Measurements from ENCODE around the gene CHD2. TPM values are rescaled to one million over a fixed set of nuclear protein-coding genes. Genes with fewer than 3 reads are reported as not detected.
A peak's percentile ranks its signal among the peaks of the same experiment; 100 is the strongest.

The CHD2 gene
- total RNA-seq, 1 experiment from 2014 or later: 82.6 TPM

DNA sequence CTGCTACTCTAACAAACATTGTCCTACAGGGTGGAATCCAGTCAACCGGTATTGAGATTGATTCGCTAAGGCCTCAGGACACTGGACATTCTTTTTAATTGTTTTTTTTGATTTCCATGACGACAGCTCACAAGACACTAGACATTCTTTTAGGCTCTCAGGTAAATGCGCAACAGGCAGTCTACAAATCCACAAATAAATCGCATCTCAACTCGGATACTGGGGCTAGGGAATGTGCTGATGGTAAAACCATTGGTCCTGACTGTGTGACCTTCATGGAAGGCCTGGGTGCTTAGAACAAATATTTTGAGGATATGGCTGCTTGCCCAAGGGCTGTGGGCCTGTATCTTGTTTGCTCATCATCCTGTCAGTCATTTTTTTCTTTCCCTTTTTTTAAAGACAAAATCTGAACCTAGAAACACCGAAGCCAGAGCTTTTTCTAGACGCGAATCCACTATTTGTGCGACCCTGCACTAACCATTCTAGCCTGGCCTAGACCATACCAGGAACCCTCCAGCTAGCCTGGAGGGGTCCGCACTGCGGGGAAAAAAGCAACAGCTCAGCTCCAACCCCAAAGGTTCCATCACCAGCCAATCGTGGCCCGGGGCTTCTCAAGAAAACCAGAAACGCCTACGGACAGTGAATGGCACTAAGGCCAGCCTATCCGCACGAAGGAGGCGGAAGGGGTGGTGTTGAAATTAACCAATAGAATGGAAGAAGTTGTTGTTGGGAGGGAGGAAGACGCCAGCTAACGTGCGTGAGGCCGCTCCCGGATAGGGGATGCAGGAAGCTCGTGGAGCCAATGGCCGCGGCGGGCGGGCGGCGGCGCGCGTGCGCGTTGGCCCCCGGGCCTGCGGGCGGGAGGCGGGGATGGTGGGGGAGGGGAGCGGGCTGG, 18.1 kb upstream of the CHD2 start:
- peaks cover 17% of the 10 kb centered on the region for H3K4me1 ChIP-seq
- no peaks in the 10 kb centered on the region for H3K27me3 ChIP-seq
- H3K4me3 ChIP-seq: peak overlapping the region; percentile 97
- DNase-seq: peak; percentile 100
- H3K27ac ChIP-seq: peak overlapping the region; percentile 67
- no peaks in the 10 kb centered on the region for H3K9me3 ChIP-seq (replicated peaks)
- H3K36me3 ChIP-seq: peaks cover 35% of the 10 kb centered on the region

DNA sequence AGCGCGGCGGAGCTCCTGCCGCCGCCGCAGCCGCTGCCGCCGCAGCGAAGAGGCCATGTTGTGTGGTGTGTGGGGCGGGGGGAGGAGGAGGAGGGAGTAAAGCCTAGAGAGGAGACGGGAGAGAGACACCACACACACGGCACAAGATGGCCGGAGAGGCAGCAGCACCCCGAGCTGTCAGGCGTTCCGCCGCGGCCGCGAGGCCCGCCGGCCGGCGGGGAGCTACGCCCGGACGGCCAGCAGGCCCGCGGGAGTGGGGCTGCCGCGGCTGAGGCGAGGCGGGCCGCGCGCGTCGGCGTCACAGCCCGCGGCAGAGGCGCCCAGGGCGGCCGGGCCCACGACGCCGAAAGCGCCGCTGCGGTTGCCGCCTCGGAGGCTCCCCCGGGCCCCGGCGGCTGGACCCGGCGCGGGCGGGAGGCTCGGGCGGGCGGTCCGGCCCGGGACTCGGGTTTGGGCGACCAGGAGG, 17.4 kb upstream of the CHD2 start:
- Histone ChIP-seq H3K4me3 (peak overlapping the region; percentile 97), H3K4me1 (peaks cover 17% of the 10 kb centered on the region), H3K36me3 (peaks cover 42% of the 10 kb centered on the region), H3K27me3 (no peaks in the 10 kb centered on the region), H3K9me3 (replicated peaks) (no peaks in the 10 kb centered on the region), H3K27ac (peak overlapping the region; percentile 90)
- DNase-seq: no peak

GRCh38 chr15:92883163-92883875, 16.8 kb upstream of the CHD2 start:
- peaks cover 17% of the 10 kb centered on the region for H3K4me1 ChIP-seq
- H3K36me3 ChIP-seq: peaks cover 48% of the 10 kb centered on the region
- DNase-seq: peak; percentile 43 to 55
- no peaks in the 10 kb centered on the region for H3K9me3 ChIP-seq (replicated peaks)
- no peaks in the 10 kb centered on the region for H3K27me3 ChIP-seq
- H3K27ac ChIP-seq: peak overlapping the region; percentile 90
- peak overlapping the region; percentile 97 for H3K4me3 ChIP-seq

DNA sequence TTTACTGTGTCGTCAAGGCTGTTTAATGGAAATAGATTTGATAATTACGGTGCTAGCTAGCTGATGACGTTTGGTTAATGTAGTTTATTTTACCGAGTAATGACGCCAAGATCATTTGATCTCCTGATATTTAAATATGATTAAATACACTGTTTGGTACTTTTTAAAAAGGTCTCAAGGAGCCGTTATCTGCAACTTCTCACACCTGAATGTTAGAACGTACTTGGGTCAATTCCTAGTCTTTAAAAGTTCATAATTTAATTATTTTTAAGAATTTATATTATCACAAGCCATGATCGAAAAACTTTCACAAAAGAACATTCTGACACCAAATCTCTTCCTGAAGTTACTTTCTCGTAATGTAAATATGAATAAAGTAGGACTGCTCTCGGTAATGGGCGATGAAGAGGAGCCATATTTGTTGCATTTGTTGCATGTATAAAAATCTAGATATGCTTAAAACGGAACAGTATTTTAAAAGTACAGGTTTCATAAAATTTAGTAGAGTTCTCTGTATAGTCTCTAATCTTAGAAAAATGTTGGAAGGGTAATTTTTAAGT, 16.2 kb upstream of the CHD2 start:
- H3K9me3 ChIP-seq (replicated peaks): no peaks in the 10 kb centered on the region
- no peaks in the 10 kb centered on the region for H3K27me3 ChIP-seq
- H3K36me3 ChIP-seq: peaks cover 55% of the 10 kb centered on the region
- DNase-seq: peak in 1 of 2 experiments; percentile 48
- H3K4me1 ChIP-seq: peaks cover 17% of the 10 kb centered on the region
- H3K4me3 ChIP-seq: peak overlapping the region; percentile 97
- H3K27ac ChIP-seq: peak overlapping the region; percentile 90

GRCh38 chr15:92884436-92885223, 15.5 kb upstream of the CHD2 start:
- peaks cover 59% of the 10 kb centered on the region for H3K36me3 ChIP-seq
- peak in 1 of 2 experiments; percentile 48 for DNase-seq
- peaks cover 17% of the 10 kb centered on the region for H3K4me1 ChIP-seq
- peak overlapping the region; percentile 97 for H3K4me3 ChIP-seq
- no peaks in the 10 kb centered on the region for H3K9me3 ChIP-seq (replicated peaks)
- H3K27me3 ChIP-seq: no peaks in the 10 kb centered on the region
- H3K27ac ChIP-seq: peak overlapping the region; percentile 90

DNA sequence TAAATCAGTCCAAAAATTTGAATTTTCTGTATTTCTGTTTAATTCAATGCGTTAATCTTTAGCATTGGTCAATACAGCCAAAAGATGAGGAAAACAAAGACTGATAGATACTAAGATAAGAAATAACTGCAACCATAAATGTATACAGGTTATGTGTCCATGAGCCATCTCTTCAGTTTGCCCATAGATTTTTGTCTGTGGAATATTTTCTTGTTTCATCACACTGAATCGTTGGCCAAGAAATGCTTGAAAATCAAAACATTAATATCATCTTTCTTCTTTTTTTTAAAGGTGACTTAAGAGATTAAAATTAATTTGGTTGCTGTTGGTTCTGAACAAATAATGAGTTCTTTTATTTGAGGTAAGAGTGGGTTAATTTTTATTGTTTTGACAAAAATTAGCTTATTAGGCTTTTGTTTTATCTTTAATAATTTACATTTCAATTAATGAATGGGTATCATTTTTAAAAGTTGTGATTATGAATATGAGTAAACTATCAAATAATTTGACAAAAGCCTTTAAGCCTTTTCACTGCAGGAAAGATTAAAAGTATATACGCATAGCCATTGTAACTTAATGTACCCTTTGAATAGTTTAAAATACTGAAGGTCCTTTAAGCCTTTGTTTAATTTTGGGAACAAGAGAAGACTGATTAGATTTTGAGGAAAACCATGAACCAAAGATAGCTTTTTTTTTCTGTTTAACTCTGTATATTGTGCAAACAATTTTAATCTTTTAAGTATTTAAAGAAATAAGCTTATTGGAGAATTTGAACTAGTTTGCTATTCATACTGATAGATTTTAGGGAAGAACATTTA, 14.7 kb upstream of the CHD2 start:
- no peak for DNase-seq
- peaks cover 17% of the 10 kb centered on the region for H3K4me1 ChIP-seq
- peak overlapping the region; percentile 97 for H3K4me3 ChIP-seq
- H3K36me3 ChIP-seq: peaks cover 65% of the 10 kb centered on the region
- H3K27ac ChIP-seq: peak overlapping the region; percentile 90
- H3K27me3 ChIP-seq: no peaks in the 10 kb centered on the region
- no peaks in the 10 kb centered on the region for H3K9me3 ChIP-seq (replicated peaks)

DNA sequence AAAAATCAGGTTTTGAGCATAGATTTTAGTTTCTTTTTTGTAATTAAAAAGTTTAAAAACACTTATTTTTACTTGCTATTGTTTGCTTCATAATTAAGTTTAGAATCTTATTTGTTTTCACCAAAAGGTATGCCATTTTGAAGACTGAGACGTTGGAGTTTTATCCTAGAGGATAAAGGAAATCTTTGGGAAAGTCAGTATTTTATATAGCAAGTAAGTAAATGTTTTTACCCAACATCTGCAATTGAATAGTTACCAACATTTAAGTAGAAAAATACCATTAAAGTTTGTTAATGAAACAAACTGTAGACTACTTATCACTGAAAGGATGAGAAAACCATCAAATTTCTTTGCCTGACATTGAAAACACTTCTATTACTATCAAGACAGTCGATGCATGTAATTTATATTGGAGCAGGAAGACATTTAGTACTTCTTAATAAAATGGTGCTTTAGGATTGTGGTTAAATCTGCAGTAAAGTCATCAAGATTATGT, 14.0 kb upstream of the CHD2 start:
- DNase-seq: no peak
- H3K36me3 ChIP-seq: peaks cover 72% of the 10 kb centered on the region
- no peaks in the 10 kb centered on the region for H3K27me3 ChIP-seq
- H3K4me3 ChIP-seq: peak overlapping the region; percentile 97
- peaks cover 17% of the 10 kb centered on the region for H3K4me1 ChIP-seq
- no peak overlapping the region for H3K27ac ChIP-seq
- H3K9me3 ChIP-seq (replicated peaks): no peaks in the 10 kb centered on the region

DNA sequence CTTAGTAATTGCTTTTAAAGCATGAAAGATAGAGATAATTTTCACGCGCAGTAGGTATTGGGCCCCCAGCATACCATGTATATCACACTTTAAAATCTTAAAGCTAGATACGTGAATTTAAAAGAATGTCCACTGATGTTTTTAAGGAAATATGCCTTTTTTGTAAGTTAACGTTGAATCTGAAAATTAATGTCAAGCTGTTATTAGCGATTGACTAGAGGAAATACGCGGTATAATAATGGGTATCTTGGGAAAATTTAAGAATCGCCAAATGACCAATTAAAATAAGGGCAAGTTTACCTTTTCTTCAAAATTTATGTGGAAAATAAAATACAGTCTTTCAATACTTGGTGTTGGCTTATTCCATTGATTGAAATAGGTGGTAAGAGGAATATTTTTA, 13.3 kb upstream of the CHD2 start:
- peaks cover 11% of the 10 kb centered on the region for H3K4me1 ChIP-seq
- no peak for DNase-seq
- H3K27ac ChIP-seq: no peak overlapping the region
- H3K4me3 ChIP-seq: no peak overlapping the region
- H3K27me3 ChIP-seq: no peaks in the 10 kb centered on the region
- H3K36me3 ChIP-seq: peaks cover 79% of the 10 kb centered on the region
- H3K9me3 ChIP-seq (replicated peaks): no peaks in the 10 kb centered on the region

- peaks cover 90% of the 10 kb centered on the region for H3K36me3 ChIP-seq
- peaks cover 9% of the 10 kb centered on the region for H3K4me1 ChIP-seq
- H3K4me3 ChIP-seq: no peak overlapping the region
- DNase-seq: no peak
- H3K9me3 ChIP-seq (replicated peaks): no peaks in the 10 kb centered on the region
- no peak overlapping the region for H3K27ac ChIP-seq
- H3K27me3 ChIP-seq: no peaks in the 10 kb centered on the region
Observed at GRCh38 chr15:92887869-92888268, 12.3 kb upstream of the CHD2 start.

DNA sequence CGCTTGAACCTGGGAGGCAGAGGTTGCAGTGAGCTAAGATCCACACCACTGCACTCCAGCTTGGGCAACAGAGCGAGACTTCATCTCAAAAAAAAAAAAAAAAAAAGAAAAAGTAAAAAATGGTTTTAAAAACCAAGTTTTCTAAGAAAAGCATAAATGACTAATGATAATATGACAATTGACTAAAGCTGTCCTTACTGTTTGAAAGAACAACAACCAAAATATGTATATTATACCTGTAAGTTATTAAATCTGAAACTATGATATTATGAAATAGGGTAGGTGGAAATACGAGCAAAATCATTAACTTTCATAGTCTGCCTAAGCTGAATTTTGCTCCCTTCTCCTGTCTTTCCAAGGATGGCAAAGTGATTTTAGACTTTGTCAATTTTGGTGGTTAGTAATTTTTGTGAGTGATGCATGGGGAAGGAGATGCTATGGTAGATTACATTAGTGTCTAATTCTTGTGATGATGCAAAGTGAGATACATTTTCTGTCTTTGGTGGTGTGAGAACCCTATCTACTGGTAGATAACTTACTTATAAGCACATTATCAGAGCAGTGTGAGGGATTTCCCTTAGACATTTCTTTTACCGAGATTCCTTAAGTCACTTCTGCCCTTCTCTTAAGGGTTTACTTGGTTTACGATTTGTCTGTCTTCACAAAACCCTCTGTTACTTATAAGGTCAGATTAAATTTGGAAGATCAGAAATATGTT, 10.6 kb upstream of the CHD2 start:
- H3K36me3 ChIP-seq: peaks cover 95% of the 10 kb centered on the region
- no peaks in the 10 kb centered on the region for H3K27me3 ChIP-seq
- H3K27ac ChIP-seq: no peak overlapping the region
- no peak for DNase-seq
- peaks cover 9% of the 10 kb centered on the region for H3K4me1 ChIP-seq
- H3K9me3 ChIP-seq (replicated peaks): no peaks in the 10 kb centered on the region
- H3K4me3 ChIP-seq: no peak overlapping the region

- Histone ChIP-seq H3K9me3 (replicated peaks) (no peaks in the 10 kb centered on the region), H3K4me1 (no peaks in the 10 kb centered on the region), H3K27ac (no peak overlapping the region), H3K27me3 (no peaks in the 10 kb centered on the region), H3K36me3 (peaks cover 96% of the 10 kb centered on the region), H3K4me3 (no peak overlapping the region)
- no peak for DNase-seq
Observed at GRCh38 chr15:92891533-92892200, 8.5 kb upstream of the CHD2 start.

DNA sequence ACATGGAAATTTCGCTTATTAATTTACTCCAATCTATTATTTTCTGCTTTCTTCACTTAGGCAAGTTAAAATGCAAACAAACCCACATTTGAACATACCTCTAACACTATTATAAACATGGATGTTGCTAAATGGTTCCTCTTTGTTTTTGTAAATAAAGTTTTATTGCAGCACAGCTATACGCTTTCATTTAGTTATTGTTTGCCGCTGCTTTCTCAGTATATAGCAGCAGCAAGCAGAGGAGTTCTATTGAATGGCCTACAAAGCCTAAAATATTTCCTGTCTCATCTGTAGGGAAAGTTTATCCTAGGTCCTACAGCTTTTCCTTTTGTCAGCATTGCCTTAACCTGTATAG, 7.9 kb upstream of the CHD2 start:
- no peaks in the 10 kb centered on the region for H3K9me3 ChIP-seq (replicated peaks)
- no peak for DNase-seq
- H3K4me1 ChIP-seq: no peaks in the 10 kb centered on the region
- H3K36me3 ChIP-seq: peaks cover 96% of the 10 kb centered on the region
- no peak overlapping the region for H3K4me3 ChIP-seq
- no peaks in the 10 kb centered on the region for H3K27me3 ChIP-seq
- H3K27ac ChIP-seq: no peak overlapping the region

DNA sequence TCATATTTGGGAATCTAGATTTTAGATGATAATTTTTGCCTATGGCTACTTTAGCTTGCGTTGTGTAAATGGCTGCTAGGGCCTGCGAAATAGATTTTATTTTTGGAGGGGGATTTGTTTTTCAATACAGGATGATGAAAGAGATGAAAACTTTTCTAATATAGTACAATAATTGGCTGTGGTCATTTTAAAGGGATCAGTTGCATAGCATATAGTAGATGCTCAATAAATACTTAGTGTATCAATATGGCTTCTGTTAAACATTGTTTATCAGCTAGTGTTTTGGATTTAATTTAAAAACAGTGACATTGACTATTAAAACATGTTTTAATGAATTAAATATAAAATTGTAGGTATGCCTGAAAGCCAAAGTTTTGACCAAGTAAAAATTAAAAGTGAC, 6.9 kb upstream of the CHD2 start:
- DNase-seq: no peak
- Histone ChIP-seq H3K36me3 (peaks cover 96% of the 10 kb centered on the region), H3K27ac (no peak overlapping the region), H3K4me1 (no peaks in the 10 kb centered on the region), H3K27me3 (no peaks in the 10 kb centered on the region), H3K9me3 (replicated peaks) (no peaks in the 10 kb centered on the region), H3K4me3 (no peak overlapping the region)

Measured in SJCRH30 (cell line).